Ishikawa (cell line): ENCODE data around the gene BTRC.

Source experiments
- CEBPB ChIP-seq: IDR thresholded peaks from 2 replicates; pipeline ENCODE4 v1.6.1; 2012
- CREB1 ChIP-seq: IDR thresholded peaks from 2 replicates; pipeline ENCODE4 v1.6.1; 2012; ENCODE audit warnings: low read depth
- EGR1 ChIP-seq: IDR thresholded peaks from 2 replicates; pipeline ENCODE4 v1.6.1; 2012
- EP300 ChIP-seq: IDR thresholded peaks from 2 replicates; pipeline ENCODE4 v1.6.1; 2012; ENCODE audit warnings: borderline replicate concordance
- FOXM1 ChIP-seq: IDR thresholded peaks from 2 replicates; pipeline ENCODE4 v1.6.1; 2012; ENCODE audit warnings: low read depth, borderline replicate concordance
- MAX ChIP-seq: IDR thresholded peaks from 2 replicates; pipeline ENCODE4 v1.6.1; 2012
- NFIC ChIP-seq: IDR thresholded peaks from 2 replicates; pipeline ENCODE4 v1.6.1; 2012
- RAD21 ChIP-seq: IDR thresholded peaks from 2 replicates; pipeline ENCODE4 v1.6.1; 2012; ENCODE audit warnings: low read depth
- REST ChIP-seq: IDR thresholded peaks from 2 replicates; pipeline ENCODE4 v1.6.1; 2012; ENCODE audit warnings: low read depth, mild to moderate bottlenecking
- TAF1 ChIP-seq: IDR thresholded peaks from 2 replicates; pipeline ENCODE4 v1.6.1; 2012; ENCODE audit warnings: low read depth, mild to moderate bottlenecking
- TCF12 ChIP-seq: IDR thresholded peaks from 2 replicates; pipeline ENCODE4 v1.6.1; 2012; ENCODE audit warnings: low read depth
- TEAD4 ChIP-seq: IDR thresholded peaks from 2 replicates; pipeline ENCODE4 v1.6.1; 2012
- USF1 ChIP-seq: IDR thresholded peaks from 2 replicates; pipeline ENCODE4 v1.6.1; 2012
- YY1 ChIP-seq: IDR thresholded peaks from 2 replicates; pipeline ENCODE4 v1.6.1; 2012; ENCODE audit warnings: low read depth
- ZBTB7A ChIP-seq: IDR thresholded peaks from 2 replicates; pipeline ENCODE4 v1.6.1; 2012; ENCODE audit warnings: low read depth

BTRC gene

GRCh38 chr10:101393378-101393777 is 39.4 kb downstream of the BTRC start:
- TF ChIP-seq TCF12 (no peak), MAX (no peak), CREB1 (no peak), RAD21 (no peak), CEBPB (no peak), EGR1 (no peak), TEAD4 (no peak), YY1 (no peak), NFIC (no peak), FOXM1 (no peak), EP300 (no peak), TAF1 (no peak), ZBTB7A (no peak), REST (no peak), USF1 (no peak)

- TF ChIP-seq TCF12 (no peak), FOXM1 (no peak), TEAD4 (no peak), NFIC (no peak), USF1 (no peak), RAD21 (no peak), TAF1 (no peak), YY1 (no peak), MAX (no peak), REST (no peak), ZBTB7A (no peak)
These were observed 40.7 kb downstream of the BTRC start for GRCh38 chr10:101394524-101395133.

- TF ChIP-seq USF1 (no peak), TAF1 (no peak), MAX (no peak), TEAD4 (no peak), TCF12 (no peak), YY1 (no peak), CREB1 (no peak), RAD21 (no peak), EP300 (no peak), REST (no peak), EGR1 (no peak), CEBPB (no peak), FOXM1 (no peak)
These were observed 43.2 kb downstream of the BTRC start for GRCh38 chr10:101397140-101397539.

GRCh38 chr10:101400585-101400984 is 46.6 kb downstream of the BTRC start:
- TF ChIP-seq RAD21 (no peak), USF1 (no peak), YY1 (no peak), TAF1 (no peak), TCF12 (no peak), REST (no peak), TEAD4 (no peak), MAX (no peak)
